MM.1S (cell line): ENCODE measurements around the gene MYL4.

ENCODE experiments used
- DNase-seq: peaks from one replicate; pipeline ENCODE4 v3.0.0-alpha.2; 2015
- H2AFZ ChIP-seq: fragments of 300-600 bp; sonication (generic); 2 replicates; pipeline ENCODE4 v1.6.0; 2016; ENCODE audit warnings: antibody characterized with exemption, low read length
- H3F3A ChIP-seq: fragments of 300-600 bp; sonication (generic); 2 replicates; pipeline ENCODE4 v1.6.1; 2016; ENCODE audit warnings: mild to moderate bottlenecking, antibody characterized with exemption, low read length, moderate library complexity, mixed read lengths; ENCODE audit not compliant: insufficient read depth
- H3K27ac ChIP-seq: fragments of 300-600 bp; sonication (generic); 2 replicates; pipeline ENCODE4 v1.5.1; 2016; ENCODE audit warnings: mild to moderate bottlenecking, low read length
- H3K27me3 ChIP-seq: fragments of 300-600 bp; sonication (generic); replicated peaks from 2 replicates; pipeline ENCODE4 v1.6.0; 2016; ENCODE audit warnings: low read length; ENCODE audit not compliant: insufficient read depth
- H3K36me3 ChIP-seq: fragments of 300-600 bp; sonication (generic); replicated peaks from 2 replicates; pipeline ENCODE4 v1.6.1; 2016; ENCODE audit warnings: mild to moderate bottlenecking, low read length, mixed read lengths; ENCODE audit not compliant: insufficient read depth
- H3K4me1 ChIP-seq: fragments of 300-600 bp; sonication (generic); 2 replicates; pipeline ENCODE4 v1.6.1; 2016; ENCODE audit warnings: low read length, mixed read lengths
- H3K4me2 ChIP-seq: fragments of 300-600 bp; sonication (generic); 2 replicates; pipeline ENCODE4 v1.6.0; 2016; ENCODE audit warnings: low read depth, low read length
- H3K4me3 ChIP-seq: fragments of 300-600 bp; sonication (generic); 2 replicates; pipeline ENCODE4 v1.5.1; 2016; ENCODE audit warnings: low read length, mixed read lengths
- H3K79me2 ChIP-seq: fragments of 300-600 bp; sonication (generic); 2 replicates; pipeline ENCODE4 v1.6.1; 2016; ENCODE audit warnings: mixed run types, low read length, mixed read lengths
- H3K9ac ChIP-seq: fragments of 300-600 bp; sonication (generic); 2 replicates; pipeline ENCODE4 v1.6.1; 2016; ENCODE audit warnings: low read length, mixed read lengths
- H3K9me2 ChIP-seq: fragments of 300-600 bp; sonication (generic); replicated peaks from 2 replicates; pipeline ENCODE4 v1.6.1; 2016; ENCODE audit warnings: mild to moderate bottlenecking, low read length, mixed read lengths; ENCODE audit not compliant: insufficient read depth
- H3K9me3 ChIP-seq: fragments of 300-600 bp; sonication (generic); replicated peaks from 2 replicates; pipeline ENCODE4 v1.6.1; 2016; ENCODE audit warnings: mild to moderate bottlenecking, low read length, mixed read lengths; ENCODE audit not compliant: insufficient read depth
- H4K20me1 ChIP-seq: fragments of 300-600 bp; sonication (generic); 2 replicates; pipeline ENCODE4 v1.6.1; 2016; ENCODE audit warnings: mild to moderate bottlenecking, low read length, moderate library complexity, mixed read lengths; ENCODE audit not compliant: insufficient read depth
- EZH2 ChIP-seq: fragments of 300-600 bp; sonication (generic); optimal IDR thresholded peaks from 2 replicates; pipeline ENCODE3; 2017; ENCODE audit warnings: low read depth, mild to moderate bottlenecking, antibody characterized with exemption, low read length, mixed read lengths
- EZH2phosphoT487 ChIP-seq: fragments of 300-600 bp; sonication (generic); IDR thresholded peaks from 2 replicates; pipeline ENCODE4 v1.6.1; 2018; ENCODE audit warnings: antibody characterized with exemption, low read length
- TF ChIP-seq, protein P1 (sequence below): fragments of 300-600 bp; sonication (generic); IDR thresholded peaks from 2 replicates; pipeline ENCODE4 v1.5.1; 2016; ENCODE audit warnings: antibody characterized with exemption, low read length, mixed read lengths

The MYL4 gene

GRCh38 chr17:47238321-47239010 lies 29.3 kb downstream of the MYL4 start:
- Histone ChIP-seq H3K9ac (no peak overlapping the region), H3K9me3 (no peaks in the 10 kb centered on the region), H3K4me2 (no peak overlapping the region), H3K36me3 (no peaks in the 10 kb centered on the region), H3K4me3 (no peak overlapping the region), H4K20me1 (no peaks in the 10 kb centered on the region), H3F3A (no peaks in the 10 kb centered on the region), H3K27ac (no peak overlapping the region), H2AFZ (no peak overlapping the region), H3K4me1 (peaks cover 15% of the 10 kb centered on the region), H3K79me2 (no peaks in the 10 kb centered on the region), H3K27me3 (no peaks in the 10 kb centered on the region), H3K9me2 (no peaks in the 10 kb centered on the region)
- no peak for DNase-seq
- no peak for TF ChIP-seq EZH2phosphoT487
- no peak for TF ChIP-seq EZH2
- TF ChIP-seq, protein P1, sequence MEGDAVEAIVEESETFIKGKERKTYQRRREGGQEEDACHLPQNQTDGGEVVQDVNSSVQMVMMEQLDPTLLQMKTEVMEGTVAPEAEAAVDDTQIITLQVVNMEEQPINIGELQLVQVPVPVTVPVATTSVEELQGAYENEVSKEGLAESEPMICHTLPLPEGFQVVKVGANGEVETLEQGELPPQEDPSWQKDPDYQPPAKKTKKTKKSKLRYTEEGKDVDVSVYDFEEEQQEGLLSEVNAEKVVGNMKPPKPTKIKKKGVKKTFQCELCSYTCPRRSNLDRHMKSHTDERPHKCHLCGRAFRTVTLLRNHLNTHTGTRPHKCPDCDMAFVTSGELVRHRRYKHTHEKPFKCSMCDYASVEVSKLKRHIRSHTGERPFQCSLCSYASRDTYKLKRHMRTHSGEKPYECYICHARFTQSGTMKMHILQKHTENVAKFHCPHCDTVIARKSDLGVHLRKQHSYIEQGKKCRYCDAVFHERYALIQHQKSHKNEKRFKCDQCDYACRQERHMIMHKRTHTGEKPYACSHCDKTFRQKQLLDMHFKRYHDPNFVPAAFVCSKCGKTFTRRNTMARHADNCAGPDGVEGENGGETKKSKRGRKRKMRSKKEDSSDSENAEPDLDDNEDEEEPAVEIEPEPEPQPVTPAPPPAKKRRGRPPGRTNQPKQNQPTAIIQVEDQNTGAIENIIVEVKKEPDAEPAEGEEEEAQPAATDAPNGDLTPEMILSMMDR, result no peak

DNA sequence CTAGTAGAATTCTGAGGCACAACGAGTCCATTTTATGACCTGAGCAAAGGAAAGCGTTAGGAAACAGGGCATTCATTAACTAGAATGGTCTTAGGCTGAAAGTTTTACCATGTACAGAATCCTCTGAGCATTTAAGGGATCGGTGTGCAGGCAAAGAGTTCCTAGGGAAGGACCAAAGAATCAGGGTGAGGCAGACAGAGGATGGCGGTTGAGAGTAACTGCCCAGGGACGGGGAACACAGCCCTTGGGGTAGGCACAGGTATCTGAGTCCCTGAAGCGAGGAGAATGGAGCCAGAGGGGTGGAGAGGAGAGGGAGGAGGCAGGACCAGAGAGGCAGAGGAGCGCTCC lies 30.4 kb downstream of the MYL4 start:
- H3K4me3 ChIP-seq, result no peak overlapping the region
- H3K9ac ChIP-seq, result no peak overlapping the region
- peak overlapping the region; percentile 59; the same call in 1 of the 2 replicates for H2AFZ ChIP-seq

DNA sequence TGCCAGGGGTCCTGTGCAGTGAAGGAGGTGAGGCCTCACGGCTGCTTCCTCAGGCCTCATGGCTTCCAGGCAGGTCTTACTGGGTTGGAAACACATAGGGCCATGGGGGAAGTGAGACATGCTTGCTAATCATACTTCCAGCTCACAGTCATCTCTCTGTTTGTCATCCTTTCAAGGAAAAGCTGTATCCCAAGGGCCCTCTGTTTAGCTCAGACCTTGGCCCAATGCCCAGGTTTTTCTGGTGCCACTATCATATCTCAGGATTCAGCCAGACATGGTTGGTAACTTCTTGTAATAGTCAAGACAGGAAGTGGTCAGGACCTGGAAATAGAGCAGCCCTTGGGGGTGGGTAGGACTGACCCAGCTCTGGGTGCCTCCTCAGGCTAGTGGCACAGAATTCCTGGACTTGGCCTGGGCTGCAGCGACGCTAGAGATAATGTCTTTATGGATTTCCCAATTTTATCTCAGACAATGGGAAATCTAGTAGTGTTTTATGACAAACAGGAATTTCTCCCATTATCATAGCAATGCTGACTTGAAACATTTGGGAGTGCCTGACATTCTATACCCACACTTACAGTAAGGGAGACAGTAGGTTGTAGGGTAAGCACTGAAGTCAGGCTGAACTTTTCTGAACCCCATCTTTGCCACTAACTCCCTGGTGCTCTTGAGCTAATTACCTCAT lies 31.0 kb downstream of the MYL4 start:
- H3K4me2 ChIP-seq, result peak overlapping the region; percentile 33
- peaks cover 15% of the 10 kb centered on the region for H3K4me1 ChIP-seq
- no peak overlapping the region for H3K4me3 ChIP-seq
- no peaks in the 10 kb centered on the region for H3K27me3 ChIP-seq
- H3K9me2 ChIP-seq, result no peaks in the 10 kb centered on the region
- H3K79me2 ChIP-seq, result no peaks in the 10 kb centered on the region
- peak; percentile 52 for DNase-seq
- no peak overlapping the region for H3K27ac ChIP-seq
- no peaks in the 10 kb centered on the region for H4K20me1 ChIP-seq
- H3K9me3 ChIP-seq, result no peaks in the 10 kb centered on the region
- H2AFZ ChIP-seq, result peak overlapping the region; percentile 59; the same call in 1 of the 2 replicates
- no peak for TF ChIP-seq EZH2phosphoT487
- TF ChIP-seq, protein P1, result no peak
- no peak for TF ChIP-seq EZH2
- no peak overlapping the region for H3K9ac ChIP-seq
- H3F3A ChIP-seq, result no peaks in the 10 kb centered on the region
- H3K36me3 ChIP-seq, result no peaks in the 10 kb centered on the region

More for the DNA sequence above, 30.4 kb downstream of the MYL4 start:
- Histone ChIP-seq H3K79me2 (no peaks in the 10 kb centered on the region), H3K4me1 (peaks cover 15% of the 10 kb centered on the region), H3F3A (no peaks in the 10 kb centered on the region), H3K9me2 (no peaks in the 10 kb centered on the region), H3K4me2 (no peak overlapping the region), H3K27ac (no peak overlapping the region), H3K9me3 (no peaks in the 10 kb centered on the region), H4K20me1 (no peaks in the 10 kb centered on the region), H3K36me3 (no peaks in the 10 kb centered on the region), H3K27me3 (no peaks in the 10 kb centered on the region)
- no peak for DNase-seq
- TF ChIP-seq EZH2phosphoT487 (no peak), EZH2 (no peak)
- TF ChIP-seq, protein P1, result no peak
